NCI-H510A (cell line): ENCODE data around the gene SSTR1.

Source experiments
- DNase-seq: peaks from one replicate; lab custom pipeline; 2025; lab: John Stamatoyannopoulos, UW

SSTR1 gene

GRCh38 chr14:38238332-38238731 is 30.6 kb downstream of the SSTR1 start:
- no peak for DNase-seq

- DNase-seq: no peak
These were observed 31.2 kb downstream of the SSTR1 start for GRCh38 chr14:38238878-38239277.

GRCh38 chr14:38243696-38244240 is 36.1 kb downstream of the SSTR1 start:
- DNase-seq: no peak

GRCh38 chr14:38248321-38249028 is 40.8 kb downstream of the SSTR1 start:
- no peak for DNase-seq

GRCh38 chr14:38250331-38250730 is 42.6 kb downstream of the SSTR1 start:
- DNase-seq: no peak

- no peak for DNase-seq
These were observed 44.5 kb downstream of the SSTR1 start for GRCh38 chr14:38252066-38252710.

GRCh38 chr14:38253676-38254075 is 46.0 kb downstream of the SSTR1 start:
- DNase-seq: no peak

GRCh38 chr14:38254571-38255407 is 47.1 kb downstream of the SSTR1 start:
- DNase-seq: no peak

GRCh38 chr14:38255408-38255672 is 47.6 kb downstream of the SSTR1 start:
- DNase-seq: peak; percentile 33

- no peak for DNase-seq
These were observed 48.2 kb downstream of the SSTR1 start, which contains the start of gene CLEC14A for GRCh38 chr14:38255673-38256532. Gene CLEC14A, minus strand, starts transcription at chr14:38256093. Its CDS starts 71 bp downstream, at chr14:38256022.

- DNase-seq: no peak
These were observed 48.8 kb downstream of the SSTR1 start for GRCh38 chr14:38256533-38256840.

GRCh38 chr14:38257507-38257906 is 49.8 kb downstream of the SSTR1 start:
- no peak for DNase-seq

- DNase-seq: no peak
These were observed 53.9 kb downstream of the SSTR1 start for GRCh38 chr14:38261620-38262019.
